IPS DF 6.9 (cell line): Measurements from ENCODE around the gene BABAM2.
"Not testable (repeated sequence)": the region's sequence is repeated elsewhere in the genome, so short reads cannot be mapped to it uniquely, and the experiment has no call there.

Source experiments
- DNase-seq: peaks from one replicate; pipeline ENCODE4 v3.0.0-alpha.2; 2013; ENCODE audit warnings: low read depth, low spot score
- H3K27ac ChIP-seq: one replicate; pipeline ENCODE4 v1.5.1; 2013; ENCODE audit warnings: low read length, control low read depth
- H3K27me3 ChIP-seq: 2 replicates; pipeline ENCODE4 v1.6.1; 2013; ENCODE audit warnings: mild to moderate bottlenecking, low read length; ENCODE audit not compliant: control insufficient read depth, insufficient read depth
- H3K36me3 ChIP-seq: 2 replicates; pipeline ENCODE4 v1.6.1; 2013; ENCODE audit warnings: low read length; ENCODE audit not compliant: control insufficient read depth, insufficient read depth
- H3K4me1 ChIP-seq: 2 replicates; pipeline ENCODE4 v1.6.1; 2013; ENCODE audit warnings: low read length; ENCODE audit not compliant: control insufficient read depth, insufficient read depth
- H3K4me3 ChIP-seq: 2 replicates; pipeline ENCODE4 v1.5.1; 2013; ENCODE audit warnings: mild to moderate bottlenecking, low read length
- H3K9me3 ChIP-seq: 2 replicates; pipeline ENCODE4 v1.6.1; 2013; ENCODE audit warnings: low read length, inconsistent platforms; ENCODE audit not compliant: control insufficient read depth, insufficient read depth
- WGBS: extraction: QIAGEN DNeasy Blood & Tissue Kit; methylation state at CpG from one replicate; pipeline ENCODE4 v1.1.7; 2013; ENCODE audit warnings: mixed read lengths, missing lambda C conversion rate; ENCODE audit not compliant: insufficient read length, insufficient coverage; 5-methylcytosine and 5-hydroxymethylcytosine counted together

BABAM2 gene

GRCh38 chr2:27976308-27976707 is 85.8 kb downstream of the BABAM2 start:
- Histone ChIP-seq H3K36me3 (no peaks in the 10 kb centered on the region), H3K27ac (no peak overlapping the region), H3K4me3 (no peak overlapping the region), H3K9me3 (no peaks in the 10 kb centered on the region), H3K4me1 (no peaks in the 10 kb centered on the region), H3K27me3 (no peaks in the 10 kb centered on the region)
- DNase-seq = no peak
- WGBS = no CpG with 5 or more reads among the region's 1 CpG

DNA sequence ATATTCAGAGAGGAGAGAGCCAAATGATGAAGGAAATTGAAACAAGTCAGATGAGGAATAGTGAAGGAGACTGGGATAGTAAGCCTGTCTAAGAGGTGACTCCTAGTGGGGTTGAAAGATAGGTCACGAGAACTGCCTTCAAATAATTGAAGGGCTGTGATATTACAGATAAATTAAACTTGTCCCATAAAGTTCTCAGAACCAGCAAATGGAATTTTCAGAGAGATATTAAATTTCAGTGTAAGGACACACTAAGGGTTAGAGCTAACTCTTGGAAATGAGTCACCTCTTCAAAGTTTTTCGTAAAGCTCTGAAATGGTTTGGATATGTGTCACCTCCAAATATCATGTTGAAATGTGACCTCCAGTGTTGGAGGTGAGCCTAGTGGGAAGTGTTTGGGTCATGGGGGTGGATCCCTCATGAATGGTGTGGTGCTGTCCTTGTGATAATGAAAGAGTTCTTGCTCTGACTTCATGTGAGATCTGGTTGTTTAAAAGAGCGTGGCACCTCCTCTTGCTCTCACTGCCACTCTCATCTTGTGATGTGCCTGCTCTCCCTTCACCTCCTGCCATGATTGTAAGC is 87.3 kb downstream of the BABAM2 start:
- no peaks in the 10 kb centered on the region for H3K9me3 ChIP-seq
- no peak overlapping the region for H3K4me3 ChIP-seq
- H3K27ac ChIP-seq = no peak overlapping the region
- H3K4me1 ChIP-seq = no peaks in the 10 kb centered on the region
- no peaks in the 10 kb centered on the region for H3K27me3 ChIP-seq
- WGBS = no CpG with 5 or more reads among the region's 3 CpGs
- no peaks in the 10 kb centered on the region for H3K36me3 ChIP-seq
- DNase-seq = no peak

- WGBS = no CpG with 5 or more reads among the region's 2 CpGs
Observed at GRCh38 chr2:27978761-27979160, 88.2 kb downstream of the BABAM2 start.

GRCh38 chr2:27980242-27980641 is 89.7 kb downstream of the BABAM2 start:
- no peak overlapping the region for H3K27ac ChIP-seq
- WGBS = no CpG with 5 or more reads among the region's 1 CpG
- no peak for DNase-seq

More at GRCh38 chr2:27978761-27979160, 88.2 kb downstream of the BABAM2 start:
- not testable (repeated sequence) for H3K27me3 ChIP-seq, H3K27ac ChIP-seq, DNase-seq, H3K4me1 ChIP-seq, H3K4me3 ChIP-seq, H3K9me3 ChIP-seq, H3K36me3 ChIP-seq

GRCh38 chr2:27984153-27984552 is 93.6 kb downstream of the BABAM2 start:
- Histone ChIP-seq H3K9me3 (no peaks in the 10 kb centered on the region), H3K4me1 (no peaks in the 10 kb centered on the region), H3K36me3 (no peaks in the 10 kb centered on the region), H3K27ac (no peak overlapping the region), H3K4me3 (no peak overlapping the region), H3K27me3 (no peaks in the 10 kb centered on the region)
- no peak for DNase-seq

More at GRCh38 chr2:27980242-27980641, 89.7 kb downstream of the BABAM2 start:
- Histone ChIP-seq H3K4me1 (no peaks in the 10 kb centered on the region), H3K36me3 (no peaks in the 10 kb centered on the region), H3K9me3 (no peaks in the 10 kb centered on the region), H3K27me3 (no peaks in the 10 kb centered on the region), H3K4me3 (no peak overlapping the region)

DNA sequence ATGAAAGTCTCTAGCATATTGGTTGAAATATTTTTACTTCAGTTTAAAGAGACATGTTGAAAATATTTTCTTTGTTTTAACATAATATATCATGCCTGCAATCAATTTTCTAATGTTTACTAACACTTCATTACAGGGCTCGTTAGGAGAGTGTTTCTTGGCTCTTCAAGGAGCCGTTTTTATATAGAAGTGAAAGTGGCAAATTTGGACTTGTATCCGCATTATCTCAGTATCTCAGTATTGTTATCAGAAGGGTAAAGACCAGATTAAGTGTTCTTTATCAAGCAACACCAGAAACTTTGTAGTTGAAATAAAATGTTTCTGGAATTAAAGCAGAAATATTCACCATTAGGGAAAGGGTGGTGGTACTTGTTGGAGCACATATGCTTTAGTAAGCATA is 97.8 kb downstream of the BABAM2 start:
- H3K27me3 ChIP-seq = no peaks in the 10 kb centered on the region
- WGBS = no CpG with 5 or more reads among the region's 3 CpGs
- H3K4me3 ChIP-seq = no peak overlapping the region
- no peaks in the 10 kb centered on the region for H3K36me3 ChIP-seq
- DNase-seq = no peak
- H3K9me3 ChIP-seq = no peaks in the 10 kb centered on the region
- H3K4me1 ChIP-seq = no peaks in the 10 kb centered on the region
- H3K27ac ChIP-seq = no peak overlapping the region

- no peak for DNase-seq
- Histone ChIP-seq H3K9me3 (no peaks in the 10 kb centered on the region), H3K4me3 (no peak overlapping the region), H3K4me1 (no peaks in the 10 kb centered on the region), H3K36me3 (no peaks in the 10 kb centered on the region), H3K27me3 (no peaks in the 10 kb centered on the region), H3K27ac (no peak overlapping the region)
- WGBS = no CpG with 5 or more reads among the region's 2 CpGs
Observed at GRCh38 chr2:27988718-27989117, 98.2 kb downstream of the BABAM2 start.

DNA sequence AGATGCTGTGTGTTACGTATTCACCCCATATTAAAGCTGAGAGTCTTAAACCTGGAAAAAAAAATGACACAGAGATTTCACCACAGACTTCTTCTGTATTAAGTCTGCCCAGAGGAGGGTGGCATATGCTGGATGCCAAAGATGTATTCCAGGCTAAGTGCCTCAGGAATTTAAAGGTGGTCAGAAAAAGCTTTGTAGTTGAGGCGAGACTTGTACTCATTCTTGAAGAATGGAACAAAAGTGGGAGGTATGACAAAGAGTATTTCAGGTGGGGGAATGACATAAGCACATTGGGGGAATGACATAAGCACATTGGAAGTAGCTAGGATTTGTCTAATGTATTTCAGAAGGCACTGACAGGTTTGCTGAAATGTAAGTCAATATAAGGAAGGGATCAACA is 98.6 kb downstream of the BABAM2 start:
- Histone ChIP-seq H3K4me1 (no peaks in the 10 kb centered on the region), H3K36me3 (no peaks in the 10 kb centered on the region), H3K27ac (no peak overlapping the region), H3K27me3 (no peaks in the 10 kb centered on the region), H3K4me3 (no peak overlapping the region), H3K9me3 (no peaks in the 10 kb centered on the region)
- no peak for DNase-seq
- no CpG with 5 or more reads among the region's 2 CpGs for WGBS

- no CpG with 5 or more reads among the region's 4 CpGs for WGBS
- no peak overlapping the region for H3K4me3 ChIP-seq
- H3K4me1 ChIP-seq = no peaks in the 10 kb centered on the region
- DNase-seq = no peak
- no peaks in the 10 kb centered on the region for H3K9me3 ChIP-seq
- no peak overlapping the region for H3K27ac ChIP-seq
- no peaks in the 10 kb centered on the region for H3K27me3 ChIP-seq
- H3K36me3 ChIP-seq = no peaks in the 10 kb centered on the region
Observed at GRCh38 chr2:27990030-27990590, 99.6 kb downstream of the BABAM2 start.

- H3K36me3 ChIP-seq = no peaks in the 10 kb centered on the region
- no CpG with 5 or more reads among the region's 1 CpG for WGBS
- H3K9me3 ChIP-seq = no peaks in the 10 kb centered on the region
- H3K4me1 ChIP-seq = no peaks in the 10 kb centered on the region
- no peak overlapping the region for H3K4me3 ChIP-seq
- H3K27ac ChIP-seq = no peak overlapping the region
- DNase-seq = no peak
- H3K27me3 ChIP-seq = no peaks in the 10 kb centered on the region
Observed at GRCh38 chr2:27991146-27991545, 100.6 kb downstream of the BABAM2 start.

DNA sequence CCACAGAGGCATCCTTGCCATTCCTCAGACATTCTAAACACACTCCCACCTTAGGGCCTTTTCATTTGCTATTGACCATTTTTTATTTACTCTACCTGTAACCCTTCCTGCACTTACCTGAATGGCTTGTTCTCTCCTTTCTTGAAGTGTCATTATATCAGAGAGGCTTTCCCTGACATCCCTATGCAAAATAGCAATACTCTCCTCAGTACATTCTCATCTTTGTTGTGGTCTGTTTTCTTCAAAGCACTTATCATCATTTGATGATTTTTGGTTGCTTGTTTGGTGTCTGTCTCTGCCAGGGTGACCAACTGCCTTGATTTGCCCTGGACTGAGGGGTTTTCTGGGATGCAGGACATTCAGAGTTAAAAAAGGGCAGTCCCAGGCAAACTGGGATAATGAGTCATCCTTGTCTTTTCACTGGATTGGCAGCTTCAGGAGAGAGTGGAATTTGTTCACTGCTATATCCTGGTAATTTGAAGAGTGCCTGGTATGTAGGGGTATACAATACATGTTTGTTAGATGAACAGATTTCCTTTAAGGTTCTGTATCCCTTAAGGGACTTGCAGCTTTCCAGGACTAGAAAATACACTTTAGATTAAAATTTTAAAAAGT is 102.4 kb downstream of the BABAM2 start:
- no peaks in the 10 kb centered on the region for H3K27me3 ChIP-seq
- no peak overlapping the region for H3K4me3 ChIP-seq
- no peak overlapping the region for H3K27ac ChIP-seq
- H3K9me3 ChIP-seq = no peaks in the 10 kb centered on the region
- DNase-seq = no peak
- H3K4me1 ChIP-seq = no peaks in the 10 kb centered on the region
- H3K36me3 ChIP-seq = no peaks in the 10 kb centered on the region
